Measurements from ENCODE around the gene DIP2C. TPM values are rescaled to one million over a fixed set of nuclear protein-coding genes. Genes with fewer than 3 reads are reported as not detected.

The DIP2C gene
- total and polyA plus RNA-seq, 2 donors (not counting 1 experiment from before 2014, with no cell fraction given): 1.3 to 1.9 TPM

DNA sequence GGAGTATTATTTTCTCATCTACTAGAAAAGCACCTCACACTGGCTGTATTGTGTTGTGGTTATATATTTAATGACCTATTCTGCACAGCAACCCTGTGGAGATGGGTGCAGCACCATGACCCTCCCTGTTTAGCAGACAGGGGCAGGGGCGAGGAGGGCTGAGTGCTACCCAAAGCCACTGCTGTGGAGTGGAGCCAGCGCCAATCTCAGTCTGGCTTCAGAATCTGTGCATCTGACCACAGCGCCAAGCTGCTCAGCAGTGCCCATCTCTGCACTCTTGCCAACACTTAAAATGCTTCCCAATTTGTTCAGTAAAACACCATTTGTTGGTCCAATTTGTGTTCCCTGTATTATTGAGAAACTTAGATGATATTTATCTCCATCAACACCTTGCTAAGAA, 315.1 kb downstream of the DIP2C start:
- intact Hi-C loops (cut with micrococcal nuclease): no loop called here
- no peak overlapping the region for H3K4me3 Mint-ChIP-seq
- no peak overlapping the region for H3K4me3 ChIP-seq (ENCODE audit: control extremely low read depth in 1 of 5, extremely low read depth in 1 of 5, insufficient read depth in 1 of 5, low read depth in 2 of 5, low read length in 4 of 5)
- no peaks in the 10 kb centered on the region for H4K20me1 ChIP-seq (ENCODE audit: control insufficient read depth, insufficient read depth, low read length, poor library complexity, severe bottlenecking)
- CTCF ChIA-PET: no interaction called here
- no peaks in the 10 kb centered on the region for H3K4me1 Mint-ChIP-seq
- POLR2A ChIA-PET: no interaction called here
- TF ChIP-seq CTCF (IDR thresholded peaks at IDR 0.05) (no peak), EZH2 (IDR thresholded peaks at IDR 0.05; ENCODE audit: borderline replicate concordance, insufficient read depth, low read depth, low read length, poor library complexity, severe bottlenecking) (no peak)
- no peaks in the 10 kb centered on the region for H3K27me3 ChIP-seq (replicated peaks in 1 of 4; ENCODE audit: control extremely low read depth in 1 of 4, control insufficient read depth in 3 of 4, insufficient read depth in 4 of 4, low read length in 3 of 4)
- H3K27ac Mint-ChIP-seq: no peak overlapping the region
- no peaks in the 10 kb centered on the region for H3K79me2 ChIP-seq (ENCODE audit: control insufficient read depth, insufficient read depth, low read length)
- no peak overlapping the region for H3K4me2 ChIP-seq (replicated peaks; ENCODE audit: low read depth, low read length, poor library complexity, severe bottlenecking)
- H3K4me1 ChIP-seq (ENCODE audit: control insufficient read depth in 2 of 2, insufficient read depth in 2 of 2, low read length in 2 of 2): no peaks in the 10 kb centered on the region
- H3K9me3 Mint-ChIP-seq (ENCODE audit: insufficient read depth): no peaks in the 10 kb centered on the region
- no peak overlapping the region for H3K9ac ChIP-seq (ENCODE audit: low read length)
- ATAC-seq (ENCODE audit: low read depth): no peak
- H3K27ac ChIP-seq (ENCODE audit: low read length in 2 of 2): no peak overlapping the region
- no peaks in the 10 kb centered on the region for H3K9me3 ChIP-seq (ENCODE audit: control extremely low read depth in 1 of 3, control insufficient read depth in 2 of 3, insufficient read depth in 1 of 3, low read length in 2 of 3)
- DNase-seq: no peak
- H3K36me3 ChIP-seq (replicated peaks in 1 of 2; ENCODE audit: control extremely low read depth in 1 of 2, control insufficient read depth in 1 of 2, extremely low read depth in 1 of 2, insufficient read depth in 2 of 2, low read length in 1 of 2): no peaks in the 10 kb centered on the region
- WGBS (ENCODE audit: insufficient coverage): 100% methylated on average over 2 of the region's 3 CpGs
- H3K27me3 Mint-ChIP-seq: peaks cover 4% of the 10 kb centered on the region
- H2AFZ ChIP-seq (ENCODE audit: insufficient read depth, low read depth, low read length, poor library complexity, severe bottlenecking): no peak overlapping the region

GRCh38 chr10:373526-374309, 315.8 kb downstream of the DIP2C start:
- H3K4me3 ChIP-seq (ENCODE audit: control extremely low read depth in 1 of 5, extremely low read depth in 1 of 5, insufficient read depth in 1 of 5, low read depth in 2 of 5, low read length in 4 of 5): no peak overlapping the region
- H3K27me3 ChIP-seq (replicated peaks in 1 of 4; ENCODE audit: control extremely low read depth in 1 of 4, control insufficient read depth in 3 of 4, insufficient read depth in 4 of 4, low read length in 3 of 4): no peaks in the 10 kb centered on the region
- no peak overlapping the region for H3K27ac Mint-ChIP-seq
- DNase-seq (no peak), ATAC-seq (ENCODE audit: low read depth) (no peak)
- peaks cover 4% of the 10 kb centered on the region for H3K27me3 Mint-ChIP-seq
- TF ChIP-seq CTCF (IDR thresholded peaks at IDR 0.05): no peak
- no peak for TF ChIP-seq EZH2 (IDR thresholded peaks at IDR 0.05; ENCODE audit: borderline replicate concordance, insufficient read depth, low read depth, low read length, poor library complexity, severe bottlenecking)
- no peak overlapping the region for H3K27ac ChIP-seq (ENCODE audit: low read length in 2 of 2)
- no peak overlapping the region for H2AFZ ChIP-seq (ENCODE audit: insufficient read depth, low read depth, low read length, poor library complexity, severe bottlenecking)
- H3K4me2 ChIP-seq (replicated peaks; ENCODE audit: low read depth, low read length, poor library complexity, severe bottlenecking): no peak overlapping the region
- H3K9me3 ChIP-seq (ENCODE audit: control extremely low read depth in 1 of 3, control insufficient read depth in 2 of 3, insufficient read depth in 1 of 3, low read length in 2 of 3): no peaks in the 10 kb centered on the region
- ChIA-PET CTCF (no interaction called here), POLR2A (no interaction called here)
- intact Hi-C loops (cut with micrococcal nuclease): no loop called here
- no peaks in the 10 kb centered on the region for H3K36me3 ChIP-seq (replicated peaks in 1 of 2; ENCODE audit: control extremely low read depth in 1 of 2, control insufficient read depth in 1 of 2, extremely low read depth in 1 of 2, insufficient read depth in 2 of 2, low read length in 1 of 2)
- WGBS (ENCODE audit: insufficient coverage): 83% methylated on average over 7 of the region's 8 CpGs
- H3K79me2 ChIP-seq (ENCODE audit: control insufficient read depth, insufficient read depth, low read length): no peaks in the 10 kb centered on the region
- no peaks in the 10 kb centered on the region for H4K20me1 ChIP-seq (ENCODE audit: control insufficient read depth, insufficient read depth, low read length, poor library complexity, severe bottlenecking)
- no peak overlapping the region for H3K4me3 Mint-ChIP-seq
- no peaks in the 10 kb centered on the region for H3K9me3 Mint-ChIP-seq (ENCODE audit: insufficient read depth)
- no peaks in the 10 kb centered on the region for H3K4me1 ChIP-seq (ENCODE audit: control insufficient read depth in 2 of 2, insufficient read depth in 2 of 2, low read length in 2 of 2)
- H3K9ac ChIP-seq (ENCODE audit: low read length): no peak overlapping the region
- no peaks in the 10 kb centered on the region for H3K4me1 Mint-ChIP-seq
